Measurements from ENCODE around the gene TFEB.

- no peak for TF ChIP-seq CTCF (conservative IDR thresholded peaks at IDR 0.05; ENCODE audit: low read depth, low read length)
- no peak for TF ChIP-seq EZH2 (IDR thresholded peaks at IDR 0.05; ENCODE audit: borderline replicate concordance, low read depth, low read length, poor library complexity, severe bottlenecking)
Measured at GRCh38 chr6:41670703-41671360, 64.6 kb downstream of the TFEB start.
